IMR-90 (cell line): Measurements from ENCODE around the gene OGT. TPM values are rescaled to one million over a fixed set of nuclear protein-coding genes. Genes with fewer than 3 reads are reported as not detected.

Experiments used
- ATAC-seq: fragments of 200-7000 bp; cut with Tn5 transposase; 2 replicates; pipeline ENCODE4 v1.9.1; 2020; ENCODE audit warnings: low read depth, mild to moderate bottlenecking, moderate library complexity
- BruUV-seq: library from RNA; stranded (reverse); fragments of 400-500 nt; replicated peaks from 2 replicates; lab custom pipeline; 2021; lab: Mats Ljungman, UMichigan
- CTCF ChIA-PET: fragments of 300-600 bp; formaldehyde crosslinking; extraction: SDS; loops from one replicate; lab custom pipeline; 2021; ENCODE audit warnings: antibody characterized with exemption; lab: Yijun Ruan, JAX
- POLR2A ChIA-PET: fragments of 300-600 bp; sonication (Branson Sonifier 250); formaldehyde crosslinking; loops from one replicate; lab custom pipeline; 2022; ENCODE audit warnings: antibody characterized with exemption; ENCODE audit not compliant: unreplicated experiment; lab: Charles Lee
- DNase-seq: peaks from one replicate; pipeline ENCODE4 v3.0.0; 2013
- H2AFZ ChIP-seq: replicated peaks from 2 replicates; pipeline ENCODE3; 2013; ENCODE audit warnings: low read length, mild to moderate bottlenecking; ENCODE audit not compliant: poor library complexity
- H2AK5ac ChIP-seq: 2 replicates; pipeline ENCODE4 v1.6.1; 2013; ENCODE audit warnings: low read depth, low read length, inconsistent platforms
- H2AK9ac ChIP-seq: replicated peaks from 2 replicates; pipeline ENCODE3; 2013; ENCODE audit warnings: mild to moderate bottlenecking, low read depth, low read length, moderate library complexity; ENCODE audit not compliant: poor library complexity
- H2BK120ac ChIP-seq: 2 replicates; pipeline ENCODE4 v1.6.1; 2013; ENCODE audit warnings: low read depth, low read length, inconsistent platforms
- H2BK15ac ChIP-seq: 3 replicates; pipeline ENCODE4 v1.6.1; 2013; ENCODE audit warnings: low read depth, low read length, inconsistent platforms
- H2BK20ac ChIP-seq: 2 replicates; pipeline ENCODE4 v1.6.1; 2013; ENCODE audit warnings: low read depth, mild to moderate bottlenecking, inconsistent platforms, low read length, moderate library complexity
- H2BK5ac ChIP-seq: 2 replicates; pipeline ENCODE4 v1.6.1; 2013; ENCODE audit warnings: mild to moderate bottlenecking, low read depth, low read length, inconsistent platforms; ENCODE audit not compliant: poor library complexity, severe bottlenecking
- H3K14ac ChIP-seq: replicated peaks from 2 replicates; pipeline ENCODE4 v1.6.1; 2013; ENCODE audit warnings: low read depth, low read length, inconsistent platforms
- H3K18ac ChIP-seq: 2 replicates; pipeline ENCODE4 v1.6.1; 2013; ENCODE audit warnings: low read depth, low read length, control low read depth
- H3K23ac ChIP-seq: 2 replicates; pipeline ENCODE4 v1.6.1; 2013; ENCODE audit warnings: low read depth, low read length, inconsistent platforms
- H3K27ac ChIP-seq: 2 replicates; pipeline ENCODE4 v1.5.1; 2013; ENCODE audit warnings: mild to moderate bottlenecking, control low read depth, low read length; ENCODE audit not compliant: insufficient read depth
- H3K27me3 ChIP-seq: 2 replicates; pipeline ENCODE4 v1.6.1; 2013; ENCODE audit warnings: low read length; ENCODE audit not compliant: control insufficient read depth, insufficient read depth
- H3K36me3 ChIP-seq: 2 replicates; pipeline ENCODE4 v1.6.1; 2013; ENCODE audit warnings: low read length, mixed read lengths; ENCODE audit not compliant: control insufficient read depth, insufficient read depth
- H3K4ac ChIP-seq: 2 replicates; pipeline ENCODE4 v1.6.1; 2013; ENCODE audit warnings: low read depth, low read length, inconsistent platforms
- H3K4me1 ChIP-seq: 2 replicates; pipeline ENCODE4 v1.6.1; 2013; ENCODE audit warnings: low read length, mixed read lengths; ENCODE audit not compliant: control insufficient read depth, insufficient read depth
- H3K4me2 ChIP-seq: 2 replicates; pipeline ENCODE4 v1.6.1; 2013; ENCODE audit warnings: low read depth, mild to moderate bottlenecking, control low read depth, low read length, moderate library complexity
- H3K4me3 ChIP-seq: 2 replicates; pipeline ENCODE4 v1.5.1; 2013; ENCODE audit warnings: low read depth, mild to moderate bottlenecking, control low read depth, low read length, moderate library complexity; ENCODE audit not compliant: insufficient read depth
- H3K56ac ChIP-seq: 2 replicates; pipeline ENCODE4 v1.6.1; 2013; ENCODE audit warnings: low read length, inconsistent platforms; ENCODE audit not compliant: insufficient read depth; ENCODE audit errors: extremely low read depth
- H3K79me1 ChIP-seq, 2 experiments: 2 replicates each; pipeline ENCODE4 v1.6.1; 2013; ENCODE audit warnings: low read length in 2 of 2, inconsistent platforms in 1 of 2, low read depth in 1 of 2
- H3K9ac ChIP-seq: 2 replicates; pipeline ENCODE4 v1.6.1; 2013; ENCODE audit warnings: low read depth, low read length, control low read depth
- H3K9me1 ChIP-seq: 2 replicates; pipeline ENCODE4 v1.6.1; 2013; ENCODE audit warnings: low read length, inconsistent platforms; ENCODE audit not compliant: insufficient read depth
- H3K9me3 ChIP-seq: 2 replicates; pipeline ENCODE4 v1.6.1; 2013; ENCODE audit warnings: low read length; ENCODE audit not compliant: control insufficient read depth, insufficient read depth
- H4K20me1 ChIP-seq: 2 replicates; pipeline ENCODE4 v1.6.1; 2013; ENCODE audit warnings: low read length, inconsistent platforms; ENCODE audit not compliant: insufficient read depth
- H4K5ac ChIP-seq: 2 replicates; pipeline ENCODE4 v1.6.1; 2013; ENCODE audit warnings: mild to moderate bottlenecking, low read depth, low read length, control low read depth
- H4K8ac ChIP-seq, 2 experiments: 2 replicates each; pipeline ENCODE4 v1.6.1; 2013; ENCODE audit warnings: low read depth in 2 of 2, low read length in 2 of 2, control low read depth in 1 of 2, inconsistent platforms in 1 of 2
- H4K91ac ChIP-seq: 2 replicates; pipeline ENCODE4 v1.6.1; 2013; ENCODE audit warnings: low read depth, low read length, inconsistent platforms; ENCODE audit not compliant: insufficient read depth
- CEBPB ChIP-seq: IDR thresholded peaks from 2 replicates; pipeline ENCODE4 v1.6.1; 2012; ENCODE audit warnings: low read depth, low read length, improper control_type of control experiment
- CHD1 ChIP-seq: IDR thresholded peaks from 2 replicates; pipeline ENCODE4 v1.6.1; 2012; ENCODE audit warnings: low read depth, low read length, improper control_type of control experiment
- MAFK ChIP-seq: IDR thresholded peaks from 2 replicates; pipeline ENCODE4 v1.6.1; 2012; ENCODE audit warnings: low read depth, low read length, improper control_type of control experiment
- MXI1 ChIP-seq: IDR thresholded peaks from 2 replicates; pipeline ENCODE4 v1.6.1; 2012; ENCODE audit warnings: low read depth, mild to moderate bottlenecking, low read length, moderate library complexity, borderline replicate concordance
- NFE2L2 ChIP-seq: fragments of 150-350 bp; IDR thresholded peaks from 2 replicates; pipeline ENCODE4 v1.6.1; 2016; ENCODE audit warnings: low read depth, mild to moderate bottlenecking, low read length
- POLR2A ChIP-seq: IDR thresholded peaks from 2 replicates; pipeline ENCODE4 v1.6.1; 2012; ENCODE audit warnings: mild to moderate bottlenecking, low read depth, low read length
- RAD21 ChIP-seq: IDR thresholded peaks from 2 replicates; pipeline ENCODE4 v1.6.1; 2012; ENCODE audit warnings: low read length, improper control_type of control experiment
- RCOR1 ChIP-seq: IDR thresholded peaks from 2 replicates; pipeline ENCODE4 v1.6.1; 2012; ENCODE audit warnings: mild to moderate bottlenecking, low read length, improper control_type of control experiment; ENCODE audit not compliant: insufficient replicate concordance
- RFX5 ChIP-seq: IDR thresholded peaks from 2 replicates; pipeline ENCODE4 v1.8.0; 2012; ENCODE audit warnings: low read depth, mild to moderate bottlenecking, low read length, moderate library complexity
- WGBS, 2 experiments: methylation state at CpG; one replicate each; pipeline versions ENCODE4 v1.1.5 to v1.1.7; 2013; ENCODE audit warnings: missing lambda C conversion rate in 2 of 2; ENCODE audit not compliant: insufficient read length in 1 of 2; ENCODE audit errors: extremely low coverage in 2 of 2; 5-methylcytosine and 5-hydroxymethylcytosine counted together
- dilution Hi-C: fragments of 300-500 bp; cut with HindIII; formaldehyde crosslinking; loops from one replicate; pipeline ENCODE4 v1.14.3; 2018; ENCODE audit warnings: low sequenced_read_pairs; ENCODE audit not compliant: unreplicated experiment
- in situ Hi-C: fragments of 300-500 bp; cut with MboI; formaldehyde crosslinking; loops from 3 replicates; pipeline ENCODE4 v1.14.3; 2019; ENCODE audit warnings: low sequenced_read_pairs, inconsistent platforms, mixed read lengths
- intact Hi-C: fragments of 100-400 bp; cut with micrococcal nuclease; formaldehyde crosslinking; loops from 2 replicates; pipeline ENCODE4 v1.10.0; 2022
- polyA plus RNA-seq, 3 experiments: library from polyadenylated mRNA; depleted of rRNA; stranded (reverse); fragments of >200 nt; gene quantifications; 2 replicates each; pipeline ENCODE4 v1.2.3, GENCODE V29; 2012; ENCODE audit warnings: low replicate concordance in 1 of 3
- total RNA-seq: library from RNA; depleted of rRNA; stranded (reverse); fragments of >200 nt; gene quantifications from 2 replicates; pipeline ENCODE4 v1.2.3, GENCODE V29; 2012
- TF ChIP-seq, protein P1 (sequence below): conservative IDR thresholded peaks from 2 replicates; pipeline ENCODE4 v1.5.1; 2012; ENCODE audit warnings: mild to moderate bottlenecking, low read depth, low read length, improper control_type of control experiment
- TF ChIP-seq, protein P2 (sequence below): fragments of 150-350 bp; IDR thresholded peaks from 2 replicates; pipeline ENCODE4 v1.6.1; 2016; ENCODE audit warnings: low read depth, mild to moderate bottlenecking, low read length, moderate library complexity, borderline replicate concordance

The OGT gene
- total and polyA plus RNA-seq, 2 of the 4 experiments (the other 2 are of a cell fraction) = 80.7 to 113 TPM

DNA sequence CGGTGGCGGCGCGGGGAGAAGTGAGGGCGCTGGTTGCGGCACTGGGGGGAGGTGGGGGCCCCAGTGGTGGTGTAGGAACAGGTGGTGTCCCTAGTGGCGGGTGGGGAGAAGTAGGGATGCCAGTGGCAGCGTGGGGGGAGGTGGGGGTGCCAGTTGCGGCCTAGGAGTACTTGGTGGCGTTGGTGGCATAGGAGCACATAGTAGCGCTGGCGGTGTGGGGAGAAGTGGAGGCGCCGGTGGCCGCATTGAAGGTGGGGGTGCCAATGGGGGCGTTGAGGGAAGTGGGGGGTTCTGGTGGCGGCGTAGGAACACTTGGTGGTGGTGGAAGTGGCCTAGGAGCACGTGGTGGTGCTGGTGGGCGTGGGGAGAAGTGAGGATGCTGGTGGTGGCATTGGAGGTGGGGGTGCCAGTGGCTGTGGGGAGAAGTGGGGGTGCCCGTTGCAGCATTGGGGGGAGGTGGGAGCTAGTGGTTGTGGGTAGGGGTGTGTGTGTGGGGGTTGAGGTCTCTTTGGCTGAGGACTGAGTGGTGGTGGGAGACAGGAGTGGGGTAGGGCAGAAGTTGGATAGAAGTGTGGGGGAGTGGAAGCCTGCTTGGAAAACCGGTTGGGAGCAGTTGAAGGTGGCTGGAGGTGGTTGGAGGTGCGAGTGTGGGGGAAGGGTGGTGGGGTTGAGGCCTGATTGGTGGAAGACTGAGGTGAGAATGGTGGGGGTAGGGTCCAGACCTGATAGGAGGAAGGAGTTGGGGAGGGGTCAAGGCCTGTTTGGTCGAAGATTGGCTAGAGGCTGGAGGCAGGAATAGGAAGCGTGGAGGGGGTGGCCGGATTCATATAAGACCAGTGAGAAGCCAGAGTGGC lies 46.5 kb downstream of the OGT start (continued):
- TF ChIP-seq CEBPB (no peak), NFE2L2 (no peak)

DNA sequence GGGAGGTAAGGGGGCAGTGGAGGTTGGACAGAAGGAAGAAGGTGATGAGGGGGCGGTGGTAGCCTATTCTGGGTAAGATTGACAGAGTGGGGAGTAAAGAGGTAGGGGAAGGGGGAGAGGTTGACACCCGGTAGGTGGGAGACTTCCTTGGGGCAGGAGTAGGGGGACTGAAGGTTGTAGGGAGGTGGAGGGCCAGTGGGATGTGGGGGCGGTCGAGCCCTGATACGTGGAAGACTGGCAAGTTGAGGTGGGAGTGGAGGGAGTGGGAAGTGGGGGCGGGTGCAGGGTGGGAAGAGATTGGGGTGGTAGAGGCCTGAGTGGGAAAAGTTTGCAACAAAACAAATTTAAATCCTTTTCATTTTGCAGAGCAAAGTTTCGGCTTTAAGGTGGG lies 47.1 kb downstream of the OGT start:
- no peak overlapping the region for H3K23ac ChIP-seq
- H3K9me1 ChIP-seq = no peaks in the 10 kb centered on the region
- no peak overlapping the region for H3K4me2 ChIP-seq
- no peak overlapping the region for H2BK20ac ChIP-seq
- no peak overlapping the region for H3K4me3 ChIP-seq
- ATAC-seq = no peak
- no peak overlapping the region for H3K18ac ChIP-seq
- no peaks in the 10 kb centered on the region for H3K4me1 ChIP-seq
- H2AK5ac ChIP-seq = no peak overlapping the region
- peaks cover 4% of the 10 kb centered on the region; the same call in 1 of the 2 replicates for H3K36me3 ChIP-seq
- H4K91ac ChIP-seq = no peak overlapping the region
- H3K27me3 ChIP-seq = no peaks in the 10 kb centered on the region; the same call in 1 of the 2 replicates
- no peak for TF ChIP-seq POLR2A
- no peak for TF ChIP-seq CHD1
- TF ChIP-seq RFX5 = no peak
- no peak for TF ChIP-seq RCOR1
- TF ChIP-seq, protein P1, sequence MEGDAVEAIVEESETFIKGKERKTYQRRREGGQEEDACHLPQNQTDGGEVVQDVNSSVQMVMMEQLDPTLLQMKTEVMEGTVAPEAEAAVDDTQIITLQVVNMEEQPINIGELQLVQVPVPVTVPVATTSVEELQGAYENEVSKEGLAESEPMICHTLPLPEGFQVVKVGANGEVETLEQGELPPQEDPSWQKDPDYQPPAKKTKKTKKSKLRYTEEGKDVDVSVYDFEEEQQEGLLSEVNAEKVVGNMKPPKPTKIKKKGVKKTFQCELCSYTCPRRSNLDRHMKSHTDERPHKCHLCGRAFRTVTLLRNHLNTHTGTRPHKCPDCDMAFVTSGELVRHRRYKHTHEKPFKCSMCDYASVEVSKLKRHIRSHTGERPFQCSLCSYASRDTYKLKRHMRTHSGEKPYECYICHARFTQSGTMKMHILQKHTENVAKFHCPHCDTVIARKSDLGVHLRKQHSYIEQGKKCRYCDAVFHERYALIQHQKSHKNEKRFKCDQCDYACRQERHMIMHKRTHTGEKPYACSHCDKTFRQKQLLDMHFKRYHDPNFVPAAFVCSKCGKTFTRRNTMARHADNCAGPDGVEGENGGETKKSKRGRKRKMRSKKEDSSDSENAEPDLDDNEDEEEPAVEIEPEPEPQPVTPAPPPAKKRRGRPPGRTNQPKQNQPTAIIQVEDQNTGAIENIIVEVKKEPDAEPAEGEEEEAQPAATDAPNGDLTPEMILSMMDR = no peak
- no peak for TF ChIP-seq RAD21
- TF ChIP-seq NFE2L2 = no peak
- no peak for TF ChIP-seq MXI1
- no peak for TF ChIP-seq MAFK
- TF ChIP-seq, protein P2, sequence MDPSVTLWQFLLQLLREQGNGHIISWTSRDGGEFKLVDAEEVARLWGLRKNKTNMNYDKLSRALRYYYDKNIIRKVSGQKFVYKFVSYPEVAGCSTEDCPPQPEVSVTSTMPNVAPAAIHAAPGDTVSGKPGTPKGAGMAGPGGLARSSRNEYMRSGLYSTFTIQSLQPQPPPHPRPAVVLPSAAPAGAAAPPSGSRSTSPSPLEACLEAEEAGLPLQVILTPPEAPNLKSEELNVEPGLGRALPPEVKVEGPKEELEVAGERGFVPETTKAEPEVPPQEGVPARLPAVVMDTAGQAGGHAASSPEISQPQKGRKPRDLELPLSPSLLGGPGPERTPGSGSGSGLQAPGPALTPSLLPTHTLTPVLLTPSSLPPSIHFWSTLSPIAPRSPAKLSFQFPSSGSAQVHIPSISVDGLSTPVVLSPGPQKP = no peak
- no peak overlapping the region for H3K9ac ChIP-seq
- BruUV-seq = no TSS peak
- peaks cover 0 to 2% of the 10 kb centered on the region in 2 experiments; a peak in 2 of 4 replicates for H3K79me1 ChIP-seq
- H3K56ac ChIP-seq = no peak overlapping the region
- no peak overlapping the region for H2AK9ac ChIP-seq
- CTCF ChIA-PET = no interaction called here
- H3K9me3 ChIP-seq = no peaks in the 10 kb centered on the region
- in situ Hi-C loops = no loop called here
- WGBS, 2 experiments = 79% methylated on average over 5 of the region's 7 CpGs; no CpG with 5 or more reads in 1 of the 2 experiments
- H3K4ac ChIP-seq = no peak overlapping the region
- POLR2A ChIA-PET = no interaction called here
- no peak overlapping the region for H2AFZ ChIP-seq
- no peak overlapping the region for H2BK15ac ChIP-seq
- no peak overlapping the region for H2BK5ac ChIP-seq
- no peak overlapping the region for H4K8ac ChIP-seq
- DNase-seq = no peak
- intact Hi-C loops = loop anchor here (10.0 kb wide), 1 partner anchor 195 kb away; no protein-coding TSS in a partner anchor
- dilution Hi-C loops = no loop called here
- H4K5ac ChIP-seq = no peak overlapping the region
- no peak overlapping the region for H2BK120ac ChIP-seq
- no peaks in the 10 kb centered on the region; the same call in 1 of the 2 replicates for H4K20me1 ChIP-seq
- H3K27ac ChIP-seq = no peak overlapping the region
- H3K14ac ChIP-seq = no peak overlapping the region
